ENCODE measurements around the gene ATR. TPM values are rescaled to one million over a fixed set of nuclear protein-coding genes. Genes with fewer than 3 reads are reported as not detected.

The ATR gene
- total and polyA plus RNA-seq, 2 of the 4 experiments (the other 2 are of a cell fraction), result 9.5 to 28.0 TPM

DNA sequence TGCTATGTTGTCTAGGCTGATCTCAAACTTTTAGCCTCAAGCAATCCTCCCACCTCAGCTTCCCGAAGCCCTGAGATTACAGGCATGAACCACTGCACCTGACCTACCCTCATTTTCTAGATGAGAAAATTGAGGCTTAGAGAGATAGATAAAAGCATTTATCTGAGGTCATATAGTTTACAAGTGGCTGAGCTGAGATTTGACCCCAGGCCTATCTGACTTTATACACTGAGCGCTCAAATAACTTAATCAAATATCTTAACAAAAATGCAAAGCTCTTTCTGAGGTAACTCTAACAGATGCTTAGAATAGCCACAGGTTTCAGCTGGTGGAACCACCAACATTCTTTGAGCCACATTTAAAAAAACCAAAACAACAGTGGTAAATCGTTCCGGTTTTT is 23.2 kb upstream of the ATR start:
- intact Hi-C loops (cut with micrococcal nuclease), result no loop called here
- Histone ChIP-seq H3K9me1 (ENCODE audit: insufficient read depth, low read length) (no peaks in the 10 kb centered on the region), H3K4me3 (ENCODE audit: insufficient read depth, low read depth, low read length) (no peak overlapping the region)

More for the DNA sequence above, 23.2 kb upstream of the ATR start:
- peaks cover 4% of the 10 kb centered on the region for H3K27me3 ChIP-seq (ENCODE audit: control insufficient read depth, insufficient read depth, low read length)
- WGBS, 2 experiments (ENCODE audit: extremely low coverage in 2 of 2, insufficient read length in 1 of 2), result 70% methylated on average over 2 of the region's 4 CpGs; no CpG with 5 or more reads in 1 of the 2 experiments
- H3K4ac ChIP-seq (ENCODE audit: low read depth, low read length), result no peak overlapping the region
- no peak overlapping the region for H2AFZ ChIP-seq (replicated peaks; ENCODE audit: low read length, poor library complexity)
- H3K4me2 ChIP-seq (ENCODE audit: low read depth, low read length), result no peak overlapping the region
- DNase-seq, result no peak
- H4K20me1 ChIP-seq (ENCODE audit: insufficient read depth, low read length), result no peaks in the 10 kb centered on the region
- no peak overlapping the region for H2BK20ac ChIP-seq (ENCODE audit: low read depth, low read length)
- H2AK5ac ChIP-seq (ENCODE audit: low read depth, low read length), result no peak overlapping the region
- no peak overlapping the region for H3K56ac ChIP-seq (ENCODE audit: extremely low read depth, insufficient read depth, low read length)
- no TSS peak for BruUV-seq (replicated peaks)
- H2BK5ac ChIP-seq (ENCODE audit: low read depth, low read length, poor library complexity, severe bottlenecking), result no peak overlapping the region
- no peak overlapping the region for H3K18ac ChIP-seq (ENCODE audit: low read depth, low read length)
- H3K23ac ChIP-seq (ENCODE audit: low read depth, low read length), result no peak overlapping the region
- H2BK15ac ChIP-seq (ENCODE audit: low read depth, low read length), result no peak overlapping the region
- no peaks in the 10 kb centered on the region for H3K9me3 ChIP-seq (ENCODE audit: control insufficient read depth, insufficient read depth, low read length)
- TF ChIP-seq MXI1 (IDR thresholded peaks at IDR 0.05; ENCODE audit: borderline replicate concordance, low read depth, low read length) (no peak), BHLHE40 (IDR thresholded peaks at IDR 0.05; ENCODE audit: low read depth, low read length) (no peak), FOS (IDR thresholded peaks at IDR 0.05; ENCODE audit: low read depth, low read length) (no peak), RCOR1 (IDR thresholded peaks at IDR 0.05; ENCODE audit: insufficient replicate concordance, low read length) (no peak), RFX5 (IDR thresholded peaks at IDR 0.05; ENCODE audit: low read depth, low read length) (no peak), CHD1 (IDR thresholded peaks at IDR 0.05; ENCODE audit: low read depth, low read length) (no peak), MAFK (IDR thresholded peaks at IDR 0.05; ENCODE audit: low read depth, low read length) (no peak), MAZ (IDR thresholded peaks at IDR 0.05; ENCODE audit: borderline replicate concordance, low read depth, low read length) (no peak)
- TF ChIP-seq, protein P1, sequence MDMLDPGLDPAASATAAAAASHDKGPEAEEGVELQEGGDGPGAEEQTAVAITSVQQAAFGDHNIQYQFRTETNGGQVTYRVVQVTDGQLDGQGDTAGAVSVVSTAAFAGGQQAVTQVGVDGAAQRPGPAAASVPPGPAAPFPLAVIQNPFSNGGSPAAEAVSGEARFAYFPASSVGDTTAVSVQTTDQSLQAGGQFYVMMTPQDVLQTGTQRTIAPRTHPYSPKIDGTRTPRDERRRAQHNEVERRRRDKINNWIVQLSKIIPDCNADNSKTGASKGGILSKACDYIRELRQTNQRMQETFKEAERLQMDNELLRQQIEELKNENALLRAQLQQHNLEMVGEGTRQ (IDR thresholded peaks at IDR 0.05; ENCODE audit: low read depth, low read length), result no peak
- TF ChIP-seq, protein P2, sequence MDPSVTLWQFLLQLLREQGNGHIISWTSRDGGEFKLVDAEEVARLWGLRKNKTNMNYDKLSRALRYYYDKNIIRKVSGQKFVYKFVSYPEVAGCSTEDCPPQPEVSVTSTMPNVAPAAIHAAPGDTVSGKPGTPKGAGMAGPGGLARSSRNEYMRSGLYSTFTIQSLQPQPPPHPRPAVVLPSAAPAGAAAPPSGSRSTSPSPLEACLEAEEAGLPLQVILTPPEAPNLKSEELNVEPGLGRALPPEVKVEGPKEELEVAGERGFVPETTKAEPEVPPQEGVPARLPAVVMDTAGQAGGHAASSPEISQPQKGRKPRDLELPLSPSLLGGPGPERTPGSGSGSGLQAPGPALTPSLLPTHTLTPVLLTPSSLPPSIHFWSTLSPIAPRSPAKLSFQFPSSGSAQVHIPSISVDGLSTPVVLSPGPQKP (IDR thresholded peaks at IDR 0.05; ENCODE audit: borderline replicate concordance, low read depth, low read length), result no peak
- H4K8ac ChIP-seq (ENCODE audit: low read depth in 2 of 2, low read length in 2 of 2), result no peak overlapping the region
- no peaks in the 10 kb centered on the region for H3K36me3 ChIP-seq (ENCODE audit: control insufficient read depth, insufficient read depth, low read length)
- H3K9ac ChIP-seq (ENCODE audit: low read depth, low read length), result no peak overlapping the region
- no peaks in the 10 kb centered on the region for H3K4me1 ChIP-seq (ENCODE audit: control insufficient read depth, insufficient read depth, low read length)
- H2BK120ac ChIP-seq (ENCODE audit: low read depth, low read length), result no peak overlapping the region
- ChIA-PET POLR2A (ENCODE audit: unreplicated experiment) (no interaction called here), CTCF (interaction anchor here (0.6 kb wide), 1 partner anchor 829 kb away, joined by 3 read pairs; no protein-coding TSS in a partner anchor)
- ATAC-seq (ENCODE audit: low read depth), result no peak
- dilution Hi-C loops (cut with HindIII; ENCODE audit: low sequenced_read_pairs, unreplicated experiment), result no loop called here
- no peak overlapping the region for H3K14ac ChIP-seq (replicated peaks; ENCODE audit: low read depth, low read length)
- H3K27ac ChIP-seq (ENCODE audit: insufficient read depth, low read length), result no peak overlapping the region
- in situ Hi-C loops (cut with MboI; ENCODE audit: low sequenced_read_pairs), result no loop called here
- no peak overlapping the region for H4K91ac ChIP-seq (ENCODE audit: insufficient read depth, low read depth, low read length)
- H4K5ac ChIP-seq (ENCODE audit: low read depth, low read length), result no peak overlapping the region
- H2AK9ac ChIP-seq (replicated peaks; ENCODE audit: low read depth, low read length, poor library complexity), result no peak overlapping the region
- no peaks in the 10 kb centered on the region for H3K79me1 ChIP-seq (ENCODE audit: low read depth in 1 of 2, low read length in 2 of 2)
